HL-60 (cell line): ENCODE results near the gene GP9.
"Not testable (repeated sequence)": the region's sequence is repeated elsewhere in the genome, so short reads cannot be mapped to it uniquely, and the experiment has no call there.

Source experiments
- DNase-seq, 2 experiments: peaks; one replicate each; pipeline ENCODE4 v3.0.0-alpha.2; 2010 to 2020; ENCODE audit warnings: low read depth in 1 of 2, low spot score in 1 of 2
- H3K27ac ChIP-seq: fragments of 250-450 bp; sonication (Bioruptor Pico); replicated peaks from 2 replicates; pipeline ENCODE4 v1.5.1; 2020; ENCODE audit warnings: mild to moderate bottlenecking, moderate library complexity
- H3K27me3 ChIP-seq: fragments of 250-450 bp; sonication (Bioruptor Pico); 2 replicates; pipeline ENCODE4 v1.5.1; 2021; ENCODE audit warnings: mild to moderate bottlenecking, moderate library complexity; ENCODE audit not compliant: insufficient read depth, poor library complexity, severe bottlenecking
- H3K4me3 ChIP-seq: replicated peaks from 2 replicates; pipeline ENCODE4 v1.5.1; 2011; ENCODE audit warnings: mild to moderate bottlenecking, control low read depth, low read length; ENCODE audit not compliant: insufficient read depth

The GP9 gene

DNA sequence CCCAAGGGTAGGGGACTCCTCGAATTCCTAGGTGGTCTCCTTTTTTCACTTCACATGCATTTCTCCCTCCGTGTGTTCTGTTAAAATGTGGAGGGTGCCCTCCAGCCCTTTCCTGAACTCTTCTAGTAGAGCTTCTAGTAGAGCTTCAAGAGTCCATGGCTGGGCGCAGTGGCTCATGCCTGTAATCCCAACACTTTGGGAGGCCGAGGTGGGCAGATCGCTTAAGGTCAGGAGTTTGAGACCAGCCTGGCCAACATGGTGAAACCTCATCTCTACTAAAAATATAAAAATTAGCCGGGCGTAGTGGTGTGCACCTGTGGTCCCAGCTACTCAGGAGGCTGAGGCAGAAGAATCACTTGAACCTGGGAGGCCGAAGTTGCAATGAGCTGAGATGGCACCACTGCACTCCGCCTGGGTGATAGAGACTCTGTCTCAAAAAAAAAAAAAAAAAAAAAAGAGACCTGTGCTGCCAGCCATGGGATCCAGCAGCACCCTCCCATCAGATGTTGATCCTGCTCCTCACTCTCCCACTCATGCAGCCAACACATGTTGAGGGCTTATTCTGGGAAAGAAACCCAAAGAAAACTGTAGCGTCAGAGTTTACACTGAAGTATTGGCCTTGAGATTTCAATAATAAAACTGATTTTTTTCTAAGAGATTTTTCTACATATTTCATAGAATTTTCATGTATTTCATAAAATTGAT, 50.6 kb downstream of the GP9 start:
- H3K4me3 ChIP-seq, H3K27me3 ChIP-seq, DNase-seq: not testable (repeated sequence)
- H3K27ac ChIP-seq = peak overlapping the region; percentile 48; the same call in 1 of the 2 replicates
